GM12878 (cell line): Measurements from ENCODE around the gene PPL. TPM values are rescaled to one million over a fixed set of nuclear protein-coding genes. Genes with fewer than 3 reads are reported as not detected.

Experiments used
- ATAC-seq: fragments of 200-7000 bp; cut with Tn5 transposase; 3 replicates; pipeline ENCODE4 v1.9.1; 2020; ENCODE audit warnings: mild to moderate bottlenecking, moderate library complexity
- BruUV-seq: library from RNA; stranded (reverse); fragments of 400-500 nt; replicated peaks from 2 replicates; lab custom pipeline; 2021; lab: Mats Ljungman, UMichigan
- CTCF ChIA-PET: fragments of 300-600 bp; sonication (Branson Sonifier 250); formaldehyde crosslinking; extraction: SDS; loops from one replicate; lab custom pipeline; 2021; ENCODE audit warnings: inconsistent platforms; lab: Yijun Ruan, JAX
- POLR2A ChIA-PET: fragments of 350-600 bp; formaldehyde crosslinking; extraction: SDS; loops from one replicate; lab custom pipeline; 2021; ENCODE audit warnings: inconsistent platforms; lab: Charles Lee
- RAD21 ChIA-PET: fragments of 300-600 bp; sonication (Branson Sonifier 250); formaldehyde crosslinking; loops from one replicate; lab custom pipeline; 2023; ENCODE audit warnings: antibody characterized with exemption; ENCODE audit not compliant: unreplicated experiment; lab: Charles Lee
- SMC1A ChIA-PET: fragments of 300-600 bp; sonication (Branson Sonifier 250); formaldehyde crosslinking; loops from one replicate; lab custom pipeline; 2023; ENCODE audit not compliant: unreplicated experiment, uncharacterized antibody; lab: Charles Lee
- DNase-seq: peaks from one replicate; pipeline ENCODE4 v3.0.0-alpha.2; 2011; ENCODE audit warnings: low read depth, low spot score
- FAIRE-seq: peaks from 3 replicates; lab custom pipeline; 2011; peaks lifted over from hg19 to GRCh38; lab: Jason Lieb, UNC
- H2AFZ ChIP-seq: 2 replicates; pipeline ENCODE4 v1.6.0; 2011; ENCODE audit warnings: low read depth, low read length, control low read depth; ENCODE audit not compliant: control insufficient read depth
- H3K27ac ChIP-seq: 2 replicates; pipeline ENCODE4 v1.5.1; 2011; ENCODE audit warnings: control low read depth; ENCODE audit not compliant: control insufficient read depth, insufficient read depth
- H3K27me3 ChIP-seq, 2 experiments: replicated peaks in 1 of 2; 2 replicates each; pipeline versions ENCODE4 v1.6.0 to v1.6.1; 2011; ENCODE audit warnings: low read length in 1 of 2; ENCODE audit not compliant: control insufficient read depth in 2 of 2, insufficient read depth in 2 of 2
- H3K36me3 ChIP-seq, 2 experiments: 2 replicates each; pipeline ENCODE4 v1.5.1; 2011; ENCODE audit warnings: low read length in 1 of 2; ENCODE audit not compliant: control insufficient read depth in 2 of 2, insufficient read depth in 2 of 2
- H3K4me1 ChIP-seq: 2 replicates; pipeline ENCODE4 v1.6.1; 2011; ENCODE audit warnings: mild to moderate bottlenecking, low read length, moderate library complexity, mixed read lengths; ENCODE audit not compliant: control insufficient read depth, insufficient read depth
- H3K4me2 ChIP-seq: 2 replicates; pipeline ENCODE4 v1.6.0; 2011; ENCODE audit warnings: control low read depth; ENCODE audit not compliant: control insufficient read depth, insufficient read depth
- H3K4me3 ChIP-seq: fragments of 200-600 bp; sonication (generic); 2 replicates; pipeline ENCODE4 v1.5.1; 2016
- H3K79me2 ChIP-seq: 2 replicates; pipeline ENCODE4 v1.6.0; 2011; ENCODE audit warnings: low read length; ENCODE audit not compliant: control insufficient read depth, insufficient read depth
- H3K9ac ChIP-seq: 2 replicates; pipeline ENCODE4 v1.8.0; 2011; ENCODE audit warnings: low read length, control low read depth, mixed read lengths; ENCODE audit not compliant: control insufficient read depth, insufficient read depth
- H3K9me3 ChIP-seq: replicated peaks from 3 replicates; pipeline ENCODE4 v1.5.1; 2011; ENCODE audit warnings: mild to moderate bottlenecking, low read length; ENCODE audit not compliant: control insufficient read depth, insufficient read depth
- H4K20me1 ChIP-seq: 2 replicates; pipeline ENCODE4 v1.6.0; 2011; ENCODE audit not compliant: control insufficient read depth, insufficient read depth
- BRCA1 ChIP-seq: IDR thresholded peaks from 2 replicates; pipeline ENCODE4 v1.6.1; 2011; ENCODE audit warnings: low read depth, low read length, improper control_type of control experiment
- FOXM1 ChIP-seq: IDR thresholded peaks from 2 replicates; pipeline ENCODE4 v1.6.1; 2012; ENCODE audit warnings: low read depth, mild to moderate bottlenecking, inconsistent platforms, low read length, moderate library complexity
- GATAD2B ChIP-seq: fragments of 450-650 bp; conservative IDR thresholded peaks from 2 replicates; pipeline ENCODE4 v1.6.1; 2017; ENCODE audit warnings: low read depth, mild to moderate bottlenecking, moderate library complexity
- HDAC6 ChIP-seq: fragments of 200-600 bp; sonication (generic); IDR thresholded peaks from one replicate; pipeline ENCODE4 v1.8.0; 2017; ENCODE audit warnings: antibody characterized with exemption; ENCODE audit not compliant: unreplicated experiment
- MYC ChIP-seq: IDR thresholded peaks from 2 replicates; pipeline ENCODE4 v1.6.1; 2011; ENCODE audit warnings: mild to moderate bottlenecking, low read length, moderate library complexity, inconsistent platforms; ENCODE audit not compliant: insufficient read depth, insufficient replicate concordance, insufficient read length, severe bottlenecking
- NR2C1 ChIP-seq: fragments of 450-650 bp; IDR thresholded peaks from 2 replicates; pipeline ENCODE4 v1.6.1; 2017; ENCODE audit warnings: antibody characterized with exemption, mild to moderate bottlenecking, moderate library complexity
- POLR2AphosphoS2 ChIP-seq: IDR thresholded peaks from 2 replicates; pipeline ENCODE4 v1.6.1; 2011; ENCODE audit warnings: low read depth, mild to moderate bottlenecking, low read length, improper control_type of control experiment, moderate library complexity
- RUNX3 ChIP-seq: IDR thresholded peaks from 2 replicates; pipeline ENCODE4 v1.6.1; 2012; ENCODE audit warnings: low read length, inconsistent platforms
- SREBF1 ChIP-seq: IDR thresholded peaks from 2 replicates; pipeline ENCODE4 v1.6.1; 2012; ENCODE audit warnings: mild to moderate bottlenecking, low read length
- STAT1 ChIP-seq: fragments of 450-650 bp; conservative IDR thresholded peaks from 2 replicates; pipeline ENCODE4 v1.6.1; 2014; ENCODE audit warnings: antibody characterized with exemption, mild to moderate bottlenecking
- TAF1 ChIP-seq: IDR thresholded peaks from 2 replicates; pipeline ENCODE4 v1.6.1; 2011; ENCODE audit warnings: mild to moderate bottlenecking, low read depth, low read length, borderline replicate concordance
- ZNF207 ChIP-seq: fragments of 450-650 bp; IDR thresholded peaks from 2 replicates; pipeline ENCODE4 v1.6.1; 2014; ENCODE audit warnings: antibody characterized with exemption, mild to moderate bottlenecking, borderline replicate concordance
- WGBS: methylation state at CpG from one replicate; pipeline ENCODE4 v1.1.6; 2016; ENCODE audit warnings: low lambda C conversion rate; ENCODE audit not compliant: insufficient replicate concordance, insufficient coverage; ENCODE audit errors: missing lambda C conversion rate; 5-methylcytosine and 5-hydroxymethylcytosine counted together
- in situ Hi-C: fragments of 300-500 bp; cut with MboI; formaldehyde crosslinking; loops from 9 replicates; pipeline ENCODE4 v1.14.3; 2018; ENCODE audit warnings: mixed read lengths
- intact Hi-C: fragments of 100-400 bp; cut with micrococcal nuclease; formaldehyde crosslinking; loops from one replicate; pipeline ENCODE4 v1.14.2; 2022; ENCODE audit not compliant: unreplicated experiment
- polyA plus RNA-seq, 11 experiments: library from polyadenylated mRNA; depleted of rRNA in 4 of 11; unstranded in 6 of 11; stranded (reverse) in 5 of 11; fragments of >200 nt; fragmentation: Nextera tagmentation in 4 of 11; fragmentation: Illumina TruSeq in 1 of 11; extraction: Ambion mirVana in 4 of 11; extraction: Trizol in 1 of 11; gene quantifications; 1 replicate in 1 of 11; 2 replicates in 10 of 11; pipeline versions ENCODE4 v1.2.1 to v1.2.3, GENCODE V29; 2011 to 2016; ENCODE audit warnings: inconsistent platforms in 2 of 11, missing spikeins in 2 of 11, low read depth in 1 of 11
- total RNA-seq, 4 experiments: library from RNA; depleted of rRNA in 3 of 4; stranded (reverse); fragments of >200 nt in 3 of 4; fragmentation: Illumina TruSeq in 1 of 4; extraction: Trizol in 1 of 4; gene quantifications; 2 replicates each; pipeline versions ENCODE4 v1.2.1 to v1.2.3, GENCODE V29; 2013 to 2021
- TF ChIP-seq, protein P1 (sequence below): fragments of 450-650 bp; IDR thresholded peaks from 2 replicates; pipeline ENCODE4 v1.6.1; 2016; ENCODE audit warnings: mild to moderate bottlenecking
- TF ChIP-seq, protein P2 (sequence below): fragments of 450-650 bp; IDR thresholded peaks from 2 replicates; pipeline ENCODE4 v1.6.1; 2016; ENCODE audit warnings: mild to moderate bottlenecking
- TF ChIP-seq, protein P3 (sequence below): fragments of 450-650 bp; formaldehyde crosslinking; IDR thresholded peaks from 2 replicates; pipeline ENCODE4 v1.5.0; 2022; ENCODE audit warnings: mild to moderate bottlenecking, missing genetic modification characterization
- TF ChIP-seq, protein P4 (sequence below): IDR thresholded peaks from 2 replicates; pipeline ENCODE4 v1.6.1; 2011; ENCODE audit warnings: low read depth, mild to moderate bottlenecking, low read length, moderate library complexity, borderline replicate concordance; ENCODE audit errors: extremely low read depth
- TF ChIP-seq, protein P5 (sequence below): IDR thresholded peaks from 2 replicates; pipeline ENCODE4 v1.6.1; 2012; ENCODE audit warnings: low read depth, low read length, improper control_type of control experiment

The PPL gene
- total and polyA plus RNA-seq, 10 of the 15 experiments (the other 5 are each of a cell fraction or from before 2014, with no cell fraction given): 0.03 to 0.47 (median 0.05) TPM; not detected in 2

DNA sequence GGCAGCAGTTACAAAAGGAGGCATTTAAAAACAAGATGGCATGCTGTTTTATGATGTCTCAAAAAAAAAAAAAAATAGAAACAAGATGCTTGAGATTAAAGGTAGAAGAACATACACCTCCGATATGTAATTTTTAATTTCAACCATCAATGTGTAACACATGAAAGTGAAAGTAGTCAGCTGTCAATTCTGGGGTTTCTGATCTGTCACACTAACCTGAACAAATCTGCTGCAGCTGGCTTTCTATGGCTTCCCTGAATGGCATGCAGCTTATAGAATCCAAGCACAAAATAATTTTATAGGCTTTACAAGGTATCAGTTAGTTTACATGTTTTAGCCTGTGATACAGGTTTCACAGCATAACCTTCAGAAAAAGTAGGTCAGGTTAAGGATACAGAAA, 103.4 kb downstream of the PPL start:
- SMC1A ChIA-PET: no interaction called here
- H3K27ac ChIP-seq: no peak overlapping the region
- in situ Hi-C loops (no loop called here), intact Hi-C loops (no loop called here)
- no peak overlapping the region for H3K4me3 ChIP-seq
- peaks cover 22 to 41% of the 10 kb centered on the region in 2 experiments for H3K36me3 ChIP-seq
- H3K27me3 ChIP-seq: no peaks in the 10 kb centered on the region
- no peaks in the 10 kb centered on the region for H3K9me3 ChIP-seq
- no peaks in the 10 kb centered on the region for H3K79me2 ChIP-seq
- FAIRE-seq: no peak
- CTCF ChIA-PET: interaction anchor here (0.7 to 1.4 kb wide), 2 partner anchors 10 to 14 kb away, joined by 3 to 4 read pairs; no protein-coding TSS in a partner anchor
- POLR2A ChIA-PET: interaction anchor here (0.8 kb wide), 1 partner anchor 9 kb away, joined by 5 read pairs; no protein-coding TSS in a partner anchor
- peaks cover 10% of the 10 kb centered on the region for H3K4me1 ChIP-seq
- 100% methylated on average over 1 of the region's 1 CpG for WGBS
- no peak overlapping the region for H3K4me2 ChIP-seq
- peak; percentile 61 for ATAC-seq
- RAD21 ChIA-PET: interaction anchor here (0.8 kb wide), 1 partner anchor 99 kb away, joined by 4 read pairs; the partner anchor contains the start of genes ANKS3 and DNAAF8
- BruUV-seq: no TSS peak
- no peak overlapping the region for H2AFZ ChIP-seq
- H4K20me1 ChIP-seq: no peaks in the 10 kb centered on the region
- DNase-seq: no peak
- H3K9ac ChIP-seq: no peak overlapping the region
- no peak for TF ChIP-seq STAT1
- TF ChIP-seq SREBF1: no peak
- no peak for TF ChIP-seq ZNF207
- TF ChIP-seq, protein P1, sequence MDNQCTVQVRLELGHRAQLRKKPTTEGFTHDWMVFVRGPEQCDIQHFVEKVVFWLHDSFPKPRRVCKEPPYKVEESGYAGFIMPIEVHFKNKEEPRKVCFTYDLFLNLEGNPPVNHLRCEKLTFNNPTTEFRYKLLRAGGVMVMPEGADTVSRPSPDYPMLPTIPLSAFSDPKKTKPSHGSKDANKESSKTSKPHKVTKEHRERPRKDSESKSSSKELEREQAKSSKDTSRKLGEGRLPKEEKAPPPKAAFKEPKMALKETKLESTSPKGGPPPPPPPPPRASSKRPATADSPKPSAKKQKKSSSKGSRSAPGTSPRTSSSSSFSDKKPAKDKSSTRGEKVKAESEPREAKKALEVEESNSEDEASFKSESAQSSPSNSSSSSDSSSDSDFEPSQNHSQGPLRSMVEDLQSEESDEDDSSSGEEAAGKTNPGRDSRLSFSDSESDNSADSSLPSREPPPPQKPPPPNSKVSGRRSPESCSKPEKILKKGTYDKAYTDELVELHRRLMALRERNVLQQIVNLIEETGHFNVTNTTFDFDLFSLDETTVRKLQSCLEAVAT: no peak
- no peak for TF ChIP-seq BRCA1
- 0 out of 2 replicates have a peak, but pooled peaks have one; percentile 20 for TF ChIP-seq RUNX3
- TF ChIP-seq, protein P2, sequence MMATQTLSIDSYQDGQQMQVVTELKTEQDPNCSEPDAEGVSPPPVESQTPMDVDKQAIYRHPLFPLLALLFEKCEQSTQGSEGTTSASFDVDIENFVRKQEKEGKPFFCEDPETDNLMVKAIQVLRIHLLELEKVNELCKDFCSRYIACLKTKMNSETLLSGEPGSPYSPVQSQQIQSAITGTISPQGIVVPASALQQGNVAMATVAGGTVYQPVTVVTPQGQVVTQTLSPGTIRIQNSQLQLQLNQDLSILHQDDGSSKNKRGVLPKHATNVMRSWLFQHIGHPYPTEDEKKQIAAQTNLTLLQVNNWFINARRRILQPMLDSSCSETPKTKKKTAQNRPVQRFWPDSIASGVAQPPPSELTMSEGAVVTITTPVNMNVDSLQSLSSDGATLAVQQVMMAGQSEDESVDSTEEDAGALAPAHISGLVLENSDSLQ: peak; percentile 62; the same call in 1 of the 2 replicates
- TF ChIP-seq NR2C1: no peak
- no peak for TF ChIP-seq POLR2AphosphoS2
- TF ChIP-seq, protein P3, sequence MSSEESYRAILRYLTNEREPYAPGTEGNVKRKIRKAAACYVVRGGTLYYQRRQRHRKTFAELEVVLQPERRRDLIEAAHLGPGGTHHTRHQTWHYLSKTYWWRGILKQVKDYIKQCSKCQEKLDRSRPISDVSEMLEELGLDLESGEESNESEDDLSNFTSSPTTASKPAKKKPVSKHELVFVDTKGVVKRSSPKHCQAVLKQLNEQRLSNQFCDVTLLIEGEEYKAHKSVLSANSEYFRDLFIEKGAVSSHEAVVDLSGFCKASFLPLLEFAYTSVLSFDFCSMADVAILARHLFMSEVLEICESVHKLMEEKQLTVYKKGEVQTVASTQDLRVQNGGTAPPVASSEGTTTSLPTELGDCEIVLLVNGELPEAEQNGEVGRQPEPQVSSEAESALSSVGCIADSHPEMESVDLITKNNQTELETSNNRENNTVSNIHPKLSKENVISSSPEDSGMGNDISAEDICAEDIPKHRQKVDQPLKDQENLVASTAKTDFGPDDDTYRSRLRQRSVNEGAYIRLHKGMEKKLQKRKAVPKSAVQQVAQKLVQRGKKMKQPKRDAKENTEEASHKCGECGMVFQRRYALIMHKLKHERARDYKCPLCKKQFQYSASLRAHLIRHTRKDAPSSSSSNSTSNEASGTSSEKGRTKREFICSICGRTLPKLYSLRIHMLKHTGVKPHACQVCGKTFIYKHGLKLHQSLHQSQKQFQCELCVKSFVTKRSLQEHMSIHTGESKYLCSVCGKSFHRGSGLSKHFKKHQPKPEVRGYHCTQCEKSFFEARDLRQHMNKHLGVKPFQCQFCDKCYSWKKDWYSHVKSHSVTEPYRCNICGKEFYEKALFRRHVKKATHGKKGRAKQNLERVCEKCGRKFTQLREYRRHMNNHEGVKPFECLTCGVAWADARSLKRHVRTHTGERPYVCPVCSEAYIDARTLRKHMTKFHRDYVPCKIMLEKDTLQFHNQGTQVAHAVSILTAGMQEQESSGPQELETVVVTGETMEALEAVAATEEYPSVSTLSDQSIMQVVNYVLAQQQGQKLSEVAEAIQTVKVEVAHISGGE (CRISPR knock-in tag): no peak
- TF ChIP-seq HDAC6: no peak
- no peak for TF ChIP-seq TAF1
- no peak for TF ChIP-seq FOXM1
- TF ChIP-seq GATAD2B: no peak
- TF ChIP-seq, protein P4, sequence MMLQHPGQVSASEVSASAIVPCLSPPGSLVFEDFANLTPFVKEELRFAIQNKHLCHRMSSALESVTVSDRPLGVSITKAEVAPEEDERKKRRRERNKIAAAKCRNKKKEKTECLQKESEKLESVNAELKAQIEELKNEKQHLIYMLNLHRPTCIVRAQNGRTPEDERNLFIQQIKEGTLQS: no peak
- TF ChIP-seq, protein P5, sequence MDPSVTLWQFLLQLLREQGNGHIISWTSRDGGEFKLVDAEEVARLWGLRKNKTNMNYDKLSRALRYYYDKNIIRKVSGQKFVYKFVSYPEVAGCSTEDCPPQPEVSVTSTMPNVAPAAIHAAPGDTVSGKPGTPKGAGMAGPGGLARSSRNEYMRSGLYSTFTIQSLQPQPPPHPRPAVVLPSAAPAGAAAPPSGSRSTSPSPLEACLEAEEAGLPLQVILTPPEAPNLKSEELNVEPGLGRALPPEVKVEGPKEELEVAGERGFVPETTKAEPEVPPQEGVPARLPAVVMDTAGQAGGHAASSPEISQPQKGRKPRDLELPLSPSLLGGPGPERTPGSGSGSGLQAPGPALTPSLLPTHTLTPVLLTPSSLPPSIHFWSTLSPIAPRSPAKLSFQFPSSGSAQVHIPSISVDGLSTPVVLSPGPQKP: no peak
- TF ChIP-seq MYC: no peak
